Body of pancreas (tissue), 4 donors: ENCODE measurements around the gene TNS3. TPM values are rescaled to one million over a fixed set of nuclear protein-coding genes. Genes with fewer than 3 reads are reported as not detected.

Experiments used
- ATAC-seq: fragments of 150-250 bp; one replicate; pipeline ENCODE4 v1.9.1; 2016
- DNase-seq, 4 donors: peaks; one replicate each; pipeline ENCODE4 v3.0.0-alpha.2; 2019
- H3K27ac ChIP-seq, 4 donors: fragments of 200-600 bp; sonication (generic); 1 replicate in 3 of 4; 2 replicates in 1 of 4; pipeline versions ENCODE4 v1.5.1 to v1.6.1; 2016 to 2019; ENCODE audit warnings: mild to moderate bottlenecking in 1 of 4, mixed read lengths in 1 of 4, moderate library complexity in 1 of 4
- H3K27me3 ChIP-seq, 2 donors: fragments of 200-600 bp; sonication (generic); one replicate each; pipeline ENCODE4 v1.6.0; 2016; ENCODE audit warnings: mild to moderate bottlenecking in 1 of 2
- H3K36me3 ChIP-seq, 2 donors: fragments of 200-600 bp; sonication (generic); replicated peaks in 1 of 2; 2 replicates each; pipeline ENCODE4 v1.5.1; 2016; ENCODE audit warnings: low read depth in 2 of 2; ENCODE audit not compliant: insufficient read depth in 1 of 2
- H3K4me1 ChIP-seq: fragments of 200-600 bp; sonication (generic); one replicate; pipeline ENCODE4 v1.6.0; 2016
- H3K4me3 ChIP-seq, 2 donors: fragments of 200-600 bp; sonication (generic); 1 replicate in 1 of 2; 2 replicates in 1 of 2; pipeline ENCODE4 v1.5.1; 2016 to 2019
- H3K9me3 ChIP-seq, 3 donors: fragments of 200-600 bp; sonication (generic); 1 replicate in 2 of 3; 2 replicates in 1 of 3; pipeline ENCODE4 v1.5.1; 2016
- CTCF ChIP-seq, 7 experiments: fragments of 450-650 bp in 4 of 7; fragments of 200-600 bp in 3 of 7; sonication (generic) in 3 of 7; IDR thresholded peaks; one replicate each; pipeline ENCODE4 v1.5.1; 2016 to 2019; ENCODE audit warnings: antibody characterized with exemption in 7 of 7
- POLR2A ChIP-seq, 3 donors: fragments of 450-650 bp; IDR thresholded peaks; one replicate each; pipeline ENCODE4 v1.6.1; 2016; ENCODE audit warnings: antibody characterized with exemption in 3 of 3, mild to moderate bottlenecking in 2 of 3
- WGBS, 2 donors: methylation state at CpG; one replicate each; pipeline ENCODE4 v1.1.5; 2017; 5-methylcytosine and 5-hydroxymethylcytosine counted together
- intact Hi-C: fragments of 100-400 bp; cut with DNase I; formaldehyde crosslinking; loops from one replicate; pipeline ENCODE4 v1.15.1; 2023
- total RNA-seq, 2 donors: library from RNA; depleted of rRNA; stranded (reverse); fragments of >200 nt; gene quantifications; one replicate each; pipeline ENCODE4 v1.1.0, GENCODE V29; 2016

TNS3 gene
- total RNA-seq, 2 donors from 2014 or later = 100 to 265 TPM

DNA sequence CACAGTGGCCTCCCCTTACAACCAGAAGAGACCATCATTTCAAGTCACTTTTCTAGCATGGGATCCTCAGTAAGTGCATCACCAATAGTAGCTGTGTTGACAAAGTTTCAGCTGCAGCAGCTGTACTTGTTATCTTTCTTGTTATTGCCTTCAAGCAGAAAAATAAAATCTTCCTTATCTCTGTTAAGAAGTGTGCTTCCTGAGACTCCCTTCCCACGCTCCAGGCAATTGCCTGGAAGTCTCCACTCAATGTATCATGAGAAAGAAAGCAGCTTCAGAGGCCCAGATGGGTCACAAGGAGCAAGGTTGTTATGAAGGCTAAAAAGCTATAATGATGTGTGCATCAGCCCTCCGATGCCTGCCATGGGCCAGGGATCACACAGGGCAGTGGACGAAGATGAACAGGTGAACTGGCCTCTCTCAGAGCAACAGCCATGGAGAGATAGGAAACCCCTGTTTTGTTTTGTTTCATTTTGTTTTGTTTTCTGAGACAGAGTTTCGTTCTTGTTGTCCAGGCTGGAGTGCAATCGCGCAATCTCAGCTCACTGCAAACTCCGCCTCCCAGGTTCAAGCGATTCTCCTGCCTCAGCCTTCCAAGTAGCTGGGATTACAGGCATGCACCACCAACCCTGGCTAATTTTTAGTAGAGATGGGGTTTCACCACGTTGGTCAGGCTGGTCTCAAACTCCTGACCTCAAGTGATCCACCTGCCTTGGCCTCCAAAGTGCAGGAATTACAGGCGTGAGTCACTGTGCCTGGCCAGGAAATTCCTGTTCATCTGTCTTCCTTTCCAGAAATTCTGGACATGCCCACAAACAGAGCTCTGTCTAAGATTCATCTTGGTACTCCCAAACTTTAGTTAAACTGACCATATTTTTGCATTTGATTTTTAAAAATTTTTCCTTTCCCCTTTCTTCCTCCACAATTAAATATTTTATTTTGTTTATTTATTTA, 340.5 kb downstream of the TNS3 start:
- no peaks in the 10 kb centered on the region for H3K9me3 ChIP-seq
- intact Hi-C loops = no loop called here
- H3K27ac ChIP-seq = no peak overlapping the region
- H3K4me1 ChIP-seq = no peaks in the 10 kb centered on the region
- no peak overlapping the region for H3K4me3 ChIP-seq
- no peaks in the 10 kb centered on the region for H3K27me3 ChIP-seq
- no peaks in the 10 kb centered on the region for H3K36me3 ChIP-seq
- DNase-seq = no peak
- TF ChIP-seq POLR2A (IDR thresholded peaks at IDR 0.05) (no peak), CTCF (IDR thresholded peaks at IDR 0.05) (no peak)
- WGBS, 2 donors = 84 to 86% methylated on average over 10 of the region's 10 CpGs
- no peak for ATAC-seq

- no peak for ATAC-seq
Measured at GRCh38 chr7:47239931-47240421, 341.9 kb downstream of the TNS3 start.

DNA sequence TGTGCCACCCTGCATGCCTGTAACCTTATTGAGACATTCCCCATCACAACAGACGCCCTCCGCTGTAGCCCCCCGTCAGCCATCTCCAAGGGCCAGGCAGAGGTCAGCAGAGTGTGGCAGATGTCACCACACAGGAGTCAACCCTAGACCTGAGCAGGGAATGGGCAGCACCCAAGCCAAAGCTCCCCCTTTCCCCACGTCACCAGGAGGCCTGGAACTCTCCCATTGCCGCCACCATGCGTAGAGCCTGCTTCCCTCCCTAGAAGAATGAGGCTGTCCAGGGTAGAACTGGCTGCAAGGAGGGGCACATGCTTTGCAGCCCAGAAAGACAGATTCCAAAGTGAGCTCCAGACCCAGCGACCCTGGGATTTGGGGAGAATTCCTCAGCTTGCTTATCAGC, 342.9 kb downstream of the TNS3 start:
- ATAC-seq (no peak), DNase-seq (no peak)
- H3K36me3 ChIP-seq = no peaks in the 10 kb centered on the region
- H3K4me3 ChIP-seq = no peak overlapping the region
- no peaks in the 10 kb centered on the region for H3K9me3 ChIP-seq
- TF ChIP-seq CTCF (IDR thresholded peaks at IDR 0.05) = no peak
- no peak for TF ChIP-seq POLR2A (IDR thresholded peaks at IDR 0.05)
- no peaks in the 10 kb centered on the region for H3K4me1 ChIP-seq
- H3K27ac ChIP-seq = no peak overlapping the region
- intact Hi-C loops = no loop called here
- WGBS, 2 donors = 75 to 81% methylated on average over 4 to 7 of the region's 7 CpGs
- H3K27me3 ChIP-seq = no peaks in the 10 kb centered on the region

More at GRCh38 chr7:47239931-47240421, 341.9 kb downstream of the TNS3 start:
- Histone ChIP-seq H3K27me3 (no peaks in the 10 kb centered on the region), H3K27ac (no peak overlapping the region), H3K36me3 (no peaks in the 10 kb centered on the region), H3K4me1 (no peaks in the 10 kb centered on the region), H3K4me3 (no peak overlapping the region), H3K9me3 (no peaks in the 10 kb centered on the region)
- TF ChIP-seq POLR2A (IDR thresholded peaks at IDR 0.05) (no peak), CTCF (IDR thresholded peaks at IDR 0.05) (no peak)
- DNase-seq = no peak
- 73 to 74% methylated on average over 3 of the region's 3 CpGs for WGBS, 2 donors
- intact Hi-C loops = no loop called here

DNA sequence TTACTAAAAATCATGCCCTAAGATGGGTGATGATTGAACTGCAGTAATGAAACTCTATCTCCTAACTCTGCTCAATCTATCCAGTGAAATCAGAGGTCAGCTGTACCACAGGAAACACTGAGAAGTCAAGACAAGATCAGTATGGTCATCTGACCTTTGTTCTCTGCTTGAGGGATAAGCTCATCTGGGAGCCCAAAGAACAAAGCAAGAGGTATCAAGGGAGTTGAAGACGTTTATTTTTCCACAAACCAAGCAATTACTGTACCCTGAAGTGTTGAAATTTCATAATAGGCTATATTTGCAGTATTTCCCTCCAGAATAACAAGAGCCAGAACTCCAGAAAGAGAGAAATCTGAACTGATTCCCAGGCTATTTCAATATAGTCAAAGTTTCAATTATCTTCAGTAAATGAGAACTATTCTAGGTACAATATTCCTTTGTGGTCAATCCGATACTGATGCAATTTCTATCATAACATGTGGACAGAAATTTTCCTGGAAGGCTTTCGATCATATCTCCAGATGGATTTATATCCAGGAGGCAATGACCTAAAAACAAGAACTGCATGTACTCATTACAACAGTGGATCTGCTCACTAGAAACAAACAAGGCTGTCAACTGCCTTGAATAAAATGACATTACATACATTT, 345.3 kb downstream of the TNS3 start:
- no peak for TF ChIP-seq CTCF (IDR thresholded peaks at IDR 0.05)
- TF ChIP-seq POLR2A (IDR thresholded peaks at IDR 0.05) = no peak
- intact Hi-C loops = no loop called here
- Histone ChIP-seq H3K9me3 (no peaks in the 10 kb centered on the region), H3K27me3 (no peaks in the 10 kb centered on the region), H3K36me3 (no peaks in the 10 kb centered on the region), H3K4me3 (no peak overlapping the region), H3K4me1 (no peaks in the 10 kb centered on the region), H3K27ac (no peak overlapping the region)
- ATAC-seq (no peak), DNase-seq (no peak)
- 68 to 80% methylated on average over 3 of the region's 3 CpGs for WGBS, 2 donors
